Measurements from ENCODE around the gene ITPR2. TPM values are rescaled to one million over a fixed set of nuclear protein-coding genes. Genes with fewer than 3 reads are reported as not detected.

Gene ITPR2
- total RNA-seq, 2 experiments from 2014 or later, result 28.8 to 29.9 TPM

DNA sequence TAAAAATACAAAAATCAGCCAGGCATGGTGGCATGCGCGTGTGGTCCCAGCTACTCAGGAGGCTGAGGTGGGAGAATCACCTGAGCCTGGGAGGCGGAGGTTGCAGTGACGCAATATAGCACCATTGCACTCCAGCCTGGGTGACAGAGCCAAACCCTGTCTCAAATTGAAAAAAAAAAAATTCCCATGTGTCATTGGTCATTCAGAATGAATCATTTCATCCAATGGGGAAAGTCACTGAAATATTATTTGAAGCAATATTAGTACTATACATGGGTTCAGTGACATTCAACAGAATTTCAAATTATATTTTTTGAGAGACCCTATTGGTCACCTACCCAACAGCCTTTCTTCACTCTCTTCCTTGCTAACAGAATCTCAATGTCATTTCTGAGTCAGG lies 276.1 kb downstream of the ITPR2 start:
- no peaks in the 10 kb centered on the region for H3K4me1 ChIP-seq (ENCODE audit: insufficient read depth, low read length)
- no peak overlapping the region for H3K27ac Mint-ChIP-seq
- peaks cover 32% of the 10 kb centered on the region for H3K36me3 ChIP-seq (ENCODE audit: insufficient read depth, low read length)
- TF ChIP-seq CTCF (IDR thresholded peaks at IDR 0.05), result no peak
- CTCF ChIA-PET, result interaction anchor here (1.0 kb wide), 1 partner anchor 13 kb away, joined by 3 read pairs; no protein-coding TSS in a partner anchor
- no peak overlapping the region for H3K4me3 ChIP-seq (ENCODE audit: low read length)
- no peak overlapping the region for H3K27ac ChIP-seq (ENCODE audit: low read depth in 1 of 2, low read length in 2 of 2)
- H3K36me3 Mint-ChIP-seq (ENCODE audit: low read depth), result peaks cover 45% of the 10 kb centered on the region
- H3K27me3 ChIP-seq (ENCODE audit: control insufficient read depth in 1 of 2, insufficient read depth in 2 of 2, low read length in 2 of 2), result no peaks in the 10 kb centered on the region
- no peaks in the 10 kb centered on the region for H3K4me1 Mint-ChIP-seq (ENCODE audit: low read depth)
- DNase-seq (no peak), ATAC-seq (ENCODE audit: poor library complexity) (no peak)
- no peaks in the 10 kb centered on the region for H3K9me3 ChIP-seq (ENCODE audit: control insufficient read depth in 1 of 2, insufficient read depth in 1 of 2, low read length in 2 of 2)
- H3K9me3 Mint-ChIP-seq, result no peaks in the 10 kb centered on the region
- POLR2A ChIA-PET, result no interaction called here
- no peaks in the 10 kb centered on the region for H3K27me3 Mint-ChIP-seq
- intact Hi-C loops (cut with DNase I, micrococcal nuclease), result no loop called here
- no peak overlapping the region for H3K4me3 Mint-ChIP-seq

- no peak overlapping the region for H3K27ac ChIP-seq (ENCODE audit: low read depth in 1 of 2, low read length in 2 of 2)
- Mint-ChIP-seq H3K4me3 (no peak overlapping the region), H3K27me3 (no peaks in the 10 kb centered on the region), H3K36me3 (ENCODE audit: low read depth) (peaks cover 58% of the 10 kb centered on the region), H3K27ac (no peak overlapping the region), H3K9me3 (no peaks in the 10 kb centered on the region), H3K4me1 (ENCODE audit: low read depth) (no peaks in the 10 kb centered on the region)
- H3K27me3 ChIP-seq (ENCODE audit: control insufficient read depth in 1 of 2, insufficient read depth in 2 of 2, low read length in 2 of 2), result no peaks in the 10 kb centered on the region
- H3K4me3 ChIP-seq (ENCODE audit: low read length), result no peak overlapping the region
- H3K4me1 ChIP-seq (ENCODE audit: insufficient read depth, low read length), result no peaks in the 10 kb centered on the region
- H3K9me3 ChIP-seq (ENCODE audit: control insufficient read depth in 1 of 2, insufficient read depth in 1 of 2, low read length in 2 of 2), result no peaks in the 10 kb centered on the region
- peaks cover 24% of the 10 kb centered on the region for H3K36me3 ChIP-seq (ENCODE audit: insufficient read depth, low read length)
- CTCF ChIA-PET, result no interaction called here
- no peak for TF ChIP-seq CTCF (IDR thresholded peaks at IDR 0.05)
- POLR2A ChIA-PET, result no interaction called here
- DNase-seq (no peak), ATAC-seq (ENCODE audit: poor library complexity) (no peak)
- intact Hi-C loops (cut with DNase I, micrococcal nuclease), result no loop called here
Measured at GRCh38 chr12:26555139-26555538, 277.9 kb downstream of the ITPR2 start.

DNA sequence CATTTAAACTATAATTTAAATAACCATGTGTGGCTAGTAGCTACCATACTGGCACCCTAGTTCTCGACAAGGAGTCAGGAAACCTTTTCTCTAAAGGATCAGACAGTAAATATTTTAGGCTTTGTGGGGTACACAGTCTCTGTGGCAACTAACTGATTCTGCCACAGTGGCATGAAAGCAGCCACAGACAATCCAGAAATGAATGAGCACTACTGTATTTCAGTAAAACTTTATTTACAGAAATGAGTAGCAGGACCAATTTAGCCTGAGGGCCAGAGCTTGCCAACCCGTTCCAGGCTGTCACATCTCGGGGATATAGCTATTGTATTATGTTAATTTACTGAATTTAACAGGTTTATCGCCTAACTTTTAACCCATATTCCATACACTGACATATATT lies 278.7 kb downstream of the ITPR2 start:
- H3K36me3 ChIP-seq (ENCODE audit: insufficient read depth, low read length), result peaks cover 17% of the 10 kb centered on the region
- Mint-ChIP-seq H3K4me1 (ENCODE audit: low read depth) (no peaks in the 10 kb centered on the region), H3K27ac (no peak overlapping the region), H3K4me3 (no peak overlapping the region), H3K27me3 (no peaks in the 10 kb centered on the region), H3K36me3 (ENCODE audit: low read depth) (peaks cover 60% of the 10 kb centered on the region), H3K9me3 (no peaks in the 10 kb centered on the region)
- no peaks in the 10 kb centered on the region for H3K27me3 ChIP-seq (ENCODE audit: control insufficient read depth in 1 of 2, insufficient read depth in 2 of 2, low read length in 2 of 2)
- ChIA-PET POLR2A (interaction anchor here (0.7 kb wide), 1 partner anchor 97 kb away, joined by 4 read pairs; no protein-coding TSS in a partner anchor), CTCF (no interaction called here)
- ATAC-seq (ENCODE audit: poor library complexity) (no peak), DNase-seq (no peak)
- no peak for TF ChIP-seq CTCF (IDR thresholded peaks at IDR 0.05)
- H3K9me3 ChIP-seq (ENCODE audit: control insufficient read depth in 1 of 2, insufficient read depth in 1 of 2, low read length in 2 of 2), result no peaks in the 10 kb centered on the region
- no peak overlapping the region for H3K27ac ChIP-seq (ENCODE audit: low read depth in 1 of 2, low read length in 2 of 2)
- no peaks in the 10 kb centered on the region for H3K4me1 ChIP-seq (ENCODE audit: insufficient read depth, low read length)
- H3K4me3 ChIP-seq (ENCODE audit: low read length), result no peak overlapping the region
- intact Hi-C loops (cut with DNase I, micrococcal nuclease), result no loop called here
